DND-41 (cell line): ENCODE results near the gene SP140.

Experiments used
- ATAC-seq: fragments of 200-7000 bp; cut with Tn5 transposase; 3 replicates; pipeline ENCODE4 v1.9.1; 2021; ENCODE audit warnings: low read depth; ENCODE audit not compliant: insufficient read depth
- DNase-seq: peaks from one replicate; pipeline ENCODE4 v3.0.0-alpha.2; 2020
- H2AFZ ChIP-seq: 2 replicates; pipeline ENCODE4 v1.6.0; 2012; ENCODE audit warnings: low read depth, low read length
- H3K27ac ChIP-seq: 2 replicates; pipeline ENCODE4 v1.5.1; 2012; ENCODE audit warnings: low read length, inconsistent platforms
- H3K27me3 ChIP-seq: fragments of 200-600 bp; sonication (generic); 2 replicates; pipeline ENCODE4 v1.6.0; 2012; ENCODE audit warnings: low read length, mild to moderate bottlenecking, inconsistent platforms; ENCODE audit not compliant: insufficient read depth, poor library complexity
- H3K36me3 ChIP-seq: 2 replicates; pipeline ENCODE4 v1.5.1; 2012; ENCODE audit warnings: low read length, inconsistent platforms; ENCODE audit not compliant: insufficient read depth
- H3K4me1 ChIP-seq: 2 replicates; pipeline ENCODE4 v1.5.1; 2012; ENCODE audit warnings: mild to moderate bottlenecking, low read length; ENCODE audit not compliant: insufficient read depth
- H3K4me2 ChIP-seq: 2 replicates; pipeline ENCODE4 v1.6.0; 2012; ENCODE audit warnings: mild to moderate bottlenecking, moderate library complexity, low read length, inconsistent platforms; ENCODE audit not compliant: insufficient read depth
- H3K4me3 ChIP-seq, 2 experiments: fragments of 200-600 bp in 1 of 2; shearing (Covaris generic) in 1 of 2; 2 replicates each; pipeline ENCODE4 v1.5.1; 2012 to 2016; ENCODE audit warnings: inconsistent platforms in 2 of 2, low read length in 2 of 2, mild to moderate bottlenecking in 2 of 2, low read depth in 1 of 2, moderate library complexity in 1 of 2
- H3K79me2 ChIP-seq: 2 replicates; pipeline ENCODE4 v1.6.0; 2012; ENCODE audit warnings: low read length, inconsistent platforms; ENCODE audit not compliant: insufficient read depth
- H3K9ac ChIP-seq: 2 replicates; pipeline ENCODE4 v1.6.0; 2012; ENCODE audit warnings: low read depth, mild to moderate bottlenecking, inconsistent platforms, low read length, moderate library complexity
- H3K9me3 ChIP-seq: 2 replicates; pipeline ENCODE4 v1.5.1; 2012; ENCODE audit warnings: low read length, moderate library complexity, mild to moderate bottlenecking, inconsistent platforms; ENCODE audit not compliant: insufficient read depth, severe bottlenecking
- H4K20me1 ChIP-seq: 2 replicates; pipeline ENCODE4 v1.6.0; 2012; ENCODE audit warnings: low read length; ENCODE audit not compliant: insufficient read depth
- CTCF ChIP-seq: IDR thresholded peaks from 2 replicates; pipeline ENCODE4 v1.5.1; 2012; ENCODE audit warnings: borderline replicate concordance, low read length, moderate library complexity, mild to moderate bottlenecking; ENCODE audit not compliant: poor library complexity, severe bottlenecking; ENCODE audit errors: extremely low read depth
- EZH2 ChIP-seq: IDR thresholded peaks from 3 replicates; pipeline ENCODE4 v1.6.1; 2012; ENCODE audit warnings: borderline replicate concordance, low read depth, mild to moderate bottlenecking, moderate library complexity, low read length, inconsistent platforms; ENCODE audit not compliant: severe bottlenecking

Gene SP140

GRCh38 chr2:230327418-230328154 lies 102.0 kb downstream of the SP140 start:
- ATAC-seq (peak; percentile 22), DNase-seq (no peak)
- peaks cover 15% of the 10 kb centered on the region for H3K36me3 ChIP-seq
- peak overlapping the region; percentile 60 to 82 for H3K4me3 ChIP-seq
- H3K27me3 ChIP-seq = no peaks in the 10 kb centered on the region
- no peaks in the 10 kb centered on the region for H3K9me3 ChIP-seq
- H2AFZ ChIP-seq = peak overlapping the region; percentile 89
- TF ChIP-seq CTCF = no peak
- peaks cover 52% of the 10 kb centered on the region for H3K4me1 ChIP-seq
- peak overlapping the region; percentile 98 for H3K9ac ChIP-seq
- peak overlapping the region; percentile 90 for H3K4me2 ChIP-seq
- H3K79me2 ChIP-seq = peaks cover 62% of the 10 kb centered on the region
- peak overlapping the region; percentile 100 for H3K27ac ChIP-seq
- H4K20me1 ChIP-seq = no peaks in the 10 kb centered on the region

GRCh38 chr2:230328155-230328458 lies 102.6 kb downstream of the SP140 start:
- no peaks in the 10 kb centered on the region for H3K9me3 ChIP-seq
- no peak overlapping the region for H2AFZ ChIP-seq
- peaks cover 15% of the 10 kb centered on the region for H3K36me3 ChIP-seq
- peak overlapping the region; percentile 90 for H3K4me2 ChIP-seq
- H3K27me3 ChIP-seq = no peaks in the 10 kb centered on the region
- TF ChIP-seq CTCF (no peak), EZH2 (no peak)
- H3K27ac ChIP-seq = peak overlapping the region; percentile 57; the same call in 1 of the 2 replicates
- peaks cover 64% of the 10 kb centered on the region for H3K79me2 ChIP-seq
- H3K4me3 ChIP-seq = peak overlapping the region; percentile 60 to 82; a peak in 3 of 4 replicates
- DNase-seq (no peak), ATAC-seq (no peak)
- peak overlapping the region; percentile 98 for H3K9ac ChIP-seq
- no peaks in the 10 kb centered on the region for H4K20me1 ChIP-seq
- peaks cover 52% of the 10 kb centered on the region for H3K4me1 ChIP-seq

GRCh38 chr2:230329946-230330605 lies 104.5 kb downstream of the SP140 start:
- H3K9ac ChIP-seq = no peak overlapping the region

More at GRCh38 chr2:230329946-230330605, 104.5 kb downstream of the SP140 start:
- Histone ChIP-seq H3K27me3 (no peaks in the 10 kb centered on the region), H2AFZ (no peak overlapping the region), H3K36me3 (peaks cover 22% of the 10 kb centered on the region), H3K79me2 (peaks cover 79% of the 10 kb centered on the region), H3K4me2 (peak overlapping the region; percentile 30; the same call in 1 of the 2 replicates), H3K4me3 (no peak overlapping the region), H3K27ac (0 out of 2 replicates have a peak overlapping the region, but pooled peaks have one; percentile 4), H3K9me3 (no peaks in the 10 kb centered on the region), H3K4me1 (peaks cover 55% of the 10 kb centered on the region), H4K20me1 (no peaks in the 10 kb centered on the region)
- no peak for ATAC-seq
- TF ChIP-seq CTCF (no peak), EZH2 (no peak)
- no peak for DNase-seq
